Measurements from ENCODE around the gene PPP1R13B.

PPP1R13B gene

DNA sequence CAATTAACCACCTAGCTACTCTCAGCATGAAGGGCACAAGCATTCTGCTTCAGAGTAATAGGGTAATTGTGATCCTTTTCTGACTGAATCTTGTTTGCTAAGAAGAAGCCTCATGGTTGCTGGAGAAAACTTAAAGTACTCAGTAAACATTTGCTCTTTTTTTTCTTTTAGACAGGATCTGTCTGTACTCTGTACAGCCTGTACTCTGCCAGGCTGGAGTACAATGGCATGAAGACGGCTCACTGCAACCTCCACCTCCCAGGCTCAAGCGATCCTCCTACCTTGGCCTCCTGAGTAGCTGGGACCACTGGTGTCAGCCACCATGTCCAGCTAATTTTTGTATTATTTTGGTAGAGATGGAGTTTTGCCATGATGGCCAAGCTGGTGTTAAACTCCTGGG is 12.4 kb downstream of the PPP1R13B start:
- POLR2A ChIA-PET, result interaction anchor here (1.0 kb wide), 1 partner anchor 10 kb away, joined by 6 read pairs; no protein-coding TSS in a partner anchor
- Histone ChIP-seq H3K9me3 (ENCODE audit: control insufficient read depth, insufficient read depth, low read depth, low read length) (no peaks in the 10 kb centered on the region), H3K4me3 (ENCODE audit: low read depth, low read length) (no peak overlapping the region), H3K4me1 (ENCODE audit: control insufficient read depth, insufficient read depth, low read length) (no peaks in the 10 kb centered on the region), H3K36me3 (ENCODE audit: control insufficient read depth in 2 of 2, insufficient read depth in 1 of 2, low read length in 2 of 2) (no peaks in the 10 kb centered on the region; a peak in 1 of 3 replicates), H3K27ac (ENCODE audit: extremely low read depth, low read depth, low read length) (no peak overlapping the region)
- CTCF ChIA-PET, result interaction anchor here (0.6 to 1.9 kb wide), 2 partner anchors 11 to 66 kb away, joined by 3 to 5 read pairs; no protein-coding TSS in a partner anchor
- TF ChIP-seq ZIC2 (tag by site-specific recombination; IDR thresholded peaks at IDR 0.05), result no peak
- no peak for TF ChIP-seq GLIS2 (tag by site-specific recombination; IDR thresholded peaks at IDR 0.05)
- no peak for TF ChIP-seq ZNF292 (tag by site-specific recombination; IDR thresholded peaks at IDR 0.05; ENCODE audit: borderline replicate concordance, low read depth)
- TF ChIP-seq, protein P1, sequence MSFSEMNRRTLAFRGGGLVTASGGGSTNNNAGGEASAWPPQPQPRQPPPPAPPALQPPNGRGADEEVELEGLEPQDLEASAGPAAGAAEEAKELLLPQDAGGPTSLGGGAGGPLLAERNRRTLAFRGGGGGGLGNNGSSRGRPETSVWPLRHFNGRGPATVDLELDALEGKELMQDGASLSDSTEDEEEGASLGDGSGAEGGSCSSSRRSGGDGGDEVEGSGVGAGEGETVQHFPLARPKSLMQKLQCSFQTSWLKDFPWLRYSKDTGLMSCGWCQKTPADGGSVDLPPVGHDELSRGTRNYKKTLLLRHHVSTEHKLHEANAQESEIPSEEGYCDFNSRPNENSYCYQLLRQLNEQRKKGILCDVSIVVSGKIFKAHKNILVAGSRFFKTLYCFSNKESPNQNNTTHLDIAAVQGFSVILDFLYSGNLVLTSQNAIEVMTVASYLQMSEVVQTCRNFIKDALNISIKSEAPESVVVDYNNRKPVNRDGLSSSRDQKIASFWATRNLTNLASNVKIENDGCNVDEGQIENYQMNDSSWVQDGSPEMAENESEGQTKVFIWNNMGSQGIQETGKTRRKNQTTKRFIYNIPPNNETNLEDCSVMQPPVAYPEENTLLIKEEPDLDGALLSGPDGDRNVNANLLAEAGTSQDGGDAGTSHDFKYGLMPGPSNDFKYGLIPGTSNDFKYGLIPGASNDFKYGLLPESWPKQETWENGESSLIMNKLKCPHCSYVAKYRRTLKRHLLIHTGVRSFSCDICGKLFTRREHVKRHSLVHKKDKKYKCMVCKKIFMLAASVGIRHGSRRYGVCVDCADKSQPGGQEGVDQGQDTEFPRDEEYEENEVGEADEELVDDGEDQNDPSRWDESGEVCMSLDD (tag by site-specific recombination; IDR thresholded peaks at IDR 0.05), result no peak
- TF ChIP-seq, protein P2, sequence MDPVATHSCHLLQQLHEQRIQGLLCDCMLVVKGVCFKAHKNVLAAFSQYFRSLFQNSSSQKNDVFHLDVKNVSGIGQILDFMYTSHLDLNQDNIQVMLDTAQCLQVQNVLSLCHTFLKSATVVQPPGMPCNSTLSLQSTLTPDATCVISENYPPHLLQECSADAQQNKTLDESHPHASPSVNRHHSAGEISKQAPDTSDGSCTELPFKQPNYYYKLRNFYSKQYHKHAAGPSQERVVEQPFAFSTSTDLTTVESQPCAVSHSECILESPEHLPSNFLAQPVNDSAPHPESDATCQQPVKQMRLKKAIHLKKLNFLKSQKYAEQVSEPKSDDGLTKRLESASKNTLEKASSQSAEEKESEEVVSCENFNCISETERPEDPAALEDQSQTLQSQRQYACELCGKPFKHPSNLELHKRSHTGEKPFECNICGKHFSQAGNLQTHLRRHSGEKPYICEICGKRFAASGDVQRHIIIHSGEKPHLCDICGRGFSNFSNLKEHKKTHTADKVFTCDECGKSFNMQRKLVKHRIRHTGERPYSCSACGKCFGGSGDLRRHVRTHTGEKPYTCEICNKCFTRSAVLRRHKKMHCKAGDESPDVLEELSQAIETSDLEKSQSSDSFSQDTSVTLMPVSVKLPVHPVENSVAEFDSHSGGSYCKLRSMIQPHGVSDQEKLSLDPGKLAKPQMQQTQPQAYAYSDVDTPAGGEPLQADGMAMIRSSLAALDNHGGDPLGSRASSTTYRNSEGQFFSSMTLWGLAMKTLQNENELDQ (tag by site-specific recombination; IDR thresholded peaks at IDR 0.05; ENCODE audit: low read depth), result no peak

DNA sequence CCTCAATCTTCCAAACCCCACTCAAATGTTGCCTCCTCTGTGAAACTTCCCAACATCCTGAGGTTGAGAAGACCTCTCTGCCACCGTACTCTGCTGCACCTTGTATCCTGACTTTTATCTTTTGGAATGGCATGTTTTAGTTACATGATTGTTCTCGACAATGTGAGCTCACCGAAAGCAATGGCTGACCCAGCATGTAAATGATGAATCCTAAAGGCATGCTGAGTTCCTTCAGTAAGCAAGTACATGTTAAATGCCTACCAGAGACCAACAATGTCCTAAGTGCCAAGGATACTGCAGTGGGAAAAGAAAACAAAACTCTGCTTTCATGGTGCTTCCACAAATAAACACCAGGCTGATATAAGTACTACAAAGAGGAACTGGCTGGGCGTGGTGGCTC is 13.7 kb downstream of the PPP1R13B start:
- CTCF ChIA-PET, result interaction anchor here (0.6 to 1.9 kb wide), 3 partner anchors 17 to 245 kb away, joined by 3 to 5 read pairs (median 5); no protein-coding TSS in a partner anchor
- 0 out of 2 replicates have a peak, but pooled peaks have one; percentile 15 for TF ChIP-seq ZIC2 (tag by site-specific recombination; IDR thresholded peaks at IDR 0.05)
- TF ChIP-seq ZNF10 (tag by site-specific recombination; IDR thresholded peaks at IDR 0.05), result no peak
- H3K4me3 ChIP-seq (ENCODE audit: low read depth, low read length), result no peak overlapping the region
- H3K4me1 ChIP-seq (ENCODE audit: control insufficient read depth, insufficient read depth, low read length), result peaks cover 2% of the 10 kb centered on the region; the same call in 1 of the 2 replicates
- no peaks in the 10 kb centered on the region for H3K9me3 ChIP-seq (ENCODE audit: control insufficient read depth, insufficient read depth, low read depth, low read length)
- H3K27ac ChIP-seq (ENCODE audit: extremely low read depth, low read depth, low read length), result no peak overlapping the region
- POLR2A ChIA-PET, result interaction anchor here (0.9 kb wide), 1 partner anchor 13 kb away, joined by 3 read pairs; the partner anchor contains the start of gene PPP1R13B
- no peaks in the 10 kb centered on the region; a peak in 1 of 3 replicates for H3K36me3 ChIP-seq (ENCODE audit: control insufficient read depth in 2 of 2, insufficient read depth in 1 of 2, low read length in 2 of 2)

DNA sequence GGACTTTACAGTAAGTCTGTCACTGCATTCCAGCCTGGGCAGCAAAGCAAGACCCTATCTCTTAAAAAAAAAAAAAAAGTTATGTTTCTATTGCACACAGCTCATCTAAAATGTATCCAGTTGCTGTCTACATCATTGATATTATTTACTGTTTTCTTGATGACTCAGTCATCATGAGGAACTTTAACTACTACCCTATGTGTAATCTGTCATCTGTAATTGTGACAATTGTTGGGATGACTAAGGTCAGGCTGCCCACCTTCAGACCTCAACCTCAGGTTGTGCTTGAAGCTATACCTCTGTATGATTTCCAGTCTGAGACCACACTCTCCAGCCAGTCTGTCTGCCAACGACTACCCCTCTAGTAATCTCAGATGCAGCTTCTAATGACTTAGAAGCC is 15.3 kb downstream of the PPP1R13B start:
- no peak overlapping the region for H3K4me3 ChIP-seq (ENCODE audit: low read depth, low read length)
- POLR2A ChIA-PET, result no interaction called here
- CTCF ChIA-PET, result interaction anchor here (0.9 kb wide), 1 partner anchor 69 kb away, joined by 4 read pairs; no protein-coding TSS in a partner anchor
- H3K4me1 ChIP-seq (ENCODE audit: control insufficient read depth, insufficient read depth, low read length), result peaks cover 5% of the 10 kb centered on the region; the same call in 1 of the 2 replicates
- H3K36me3 ChIP-seq (ENCODE audit: control insufficient read depth in 2 of 2, insufficient read depth in 1 of 2, low read length in 2 of 2), result no peaks in the 10 kb centered on the region; a peak in 1 of 3 replicates
- H3K9me3 ChIP-seq (ENCODE audit: control insufficient read depth, insufficient read depth, low read depth, low read length), result no peaks in the 10 kb centered on the region
- no peak overlapping the region for H3K27ac ChIP-seq (ENCODE audit: extremely low read depth, low read depth, low read length)
- TF ChIP-seq ZNF248 (tag by site-specific recombination; IDR thresholded peaks at IDR 0.05) (no peak), ZXDB (tag by site-specific recombination; IDR thresholded peaks at IDR 0.05) (no peak), ZNF747 (tag by site-specific recombination; IDR thresholded peaks at IDR 0.05) (no peak), KLF9 (tag by site-specific recombination; IDR thresholded peaks at IDR 0.05; ENCODE audit: low read depth) (no peak), ZNF366 (tag by site-specific recombination; conservative IDR thresholded peaks at IDR 0.05) (peak; percentile 40; the same call in 1 of the 2 replicates), ZNF571 (tag by site-specific recombination; IDR thresholded peaks at IDR 0.05) (no peak), ZNF184 (tag by site-specific recombination; IDR thresholded peaks at IDR 0.05) (no peak), TCF7L2 (IDR thresholded peaks at IDR 0.05; ENCODE audit: borderline replicate concordance, low read depth, low read length) (no peak), OSR2 (tag by site-specific recombination; IDR thresholded peaks at IDR 0.05) (no peak), YY2 (tag by site-specific recombination; IDR thresholded peaks at IDR 0.05) (no peak), ZNF623 (tag by site-specific recombination; IDR thresholded peaks at IDR 0.05) (no peak)
- TF ChIP-seq, protein P3, sequence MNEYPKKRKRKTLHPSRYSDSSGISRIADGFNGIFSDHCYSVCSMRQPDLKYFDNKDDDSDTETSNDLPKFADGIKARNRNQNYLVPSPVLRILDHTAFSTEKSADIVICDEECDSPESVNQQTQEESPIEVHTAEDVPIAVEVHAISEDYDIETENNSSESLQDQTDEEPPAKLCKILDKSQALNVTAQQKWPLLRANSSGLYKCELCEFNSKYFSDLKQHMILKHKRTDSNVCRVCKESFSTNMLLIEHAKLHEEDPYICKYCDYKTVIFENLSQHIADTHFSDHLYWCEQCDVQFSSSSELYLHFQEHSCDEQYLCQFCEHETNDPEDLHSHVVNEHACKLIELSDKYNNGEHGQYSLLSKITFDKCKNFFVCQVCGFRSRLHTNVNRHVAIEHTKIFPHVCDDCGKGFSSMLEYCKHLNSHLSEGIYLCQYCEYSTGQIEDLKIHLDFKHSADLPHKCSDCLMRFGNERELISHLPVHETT (tag by site-specific recombination; IDR thresholded peaks at IDR 0.05), result no peak
- TF ChIP-seq, protein P4, sequence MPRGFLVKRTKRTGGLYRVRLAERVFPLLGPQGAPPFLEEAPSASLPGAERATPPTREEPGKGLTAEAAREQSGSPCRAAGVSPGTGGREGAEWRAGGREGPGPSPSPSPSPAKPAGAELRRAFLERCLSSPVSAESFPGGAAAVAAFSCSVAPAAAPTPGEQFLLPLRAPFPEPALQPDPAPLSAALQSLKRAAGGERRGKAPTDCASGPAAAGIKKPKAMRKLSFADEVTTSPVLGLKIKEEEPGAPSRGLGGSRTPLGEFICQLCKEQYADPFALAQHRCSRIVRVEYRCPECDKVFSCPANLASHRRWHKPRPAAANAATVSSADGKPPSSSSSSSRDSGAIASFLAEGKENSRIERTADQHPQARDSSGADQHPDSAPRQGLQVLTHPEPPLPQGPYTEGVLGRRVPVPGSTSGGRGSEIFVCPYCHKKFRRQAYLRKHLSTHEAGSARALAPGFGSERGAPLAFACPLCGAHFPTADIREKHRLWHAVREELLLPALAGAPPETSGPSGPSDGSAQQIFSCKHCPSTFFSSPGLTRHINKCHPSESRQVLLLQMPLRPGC (tag by site-specific recombination; IDR thresholded peaks at IDR 0.05), result no peak
- TF ChIP-seq, protein P5, sequence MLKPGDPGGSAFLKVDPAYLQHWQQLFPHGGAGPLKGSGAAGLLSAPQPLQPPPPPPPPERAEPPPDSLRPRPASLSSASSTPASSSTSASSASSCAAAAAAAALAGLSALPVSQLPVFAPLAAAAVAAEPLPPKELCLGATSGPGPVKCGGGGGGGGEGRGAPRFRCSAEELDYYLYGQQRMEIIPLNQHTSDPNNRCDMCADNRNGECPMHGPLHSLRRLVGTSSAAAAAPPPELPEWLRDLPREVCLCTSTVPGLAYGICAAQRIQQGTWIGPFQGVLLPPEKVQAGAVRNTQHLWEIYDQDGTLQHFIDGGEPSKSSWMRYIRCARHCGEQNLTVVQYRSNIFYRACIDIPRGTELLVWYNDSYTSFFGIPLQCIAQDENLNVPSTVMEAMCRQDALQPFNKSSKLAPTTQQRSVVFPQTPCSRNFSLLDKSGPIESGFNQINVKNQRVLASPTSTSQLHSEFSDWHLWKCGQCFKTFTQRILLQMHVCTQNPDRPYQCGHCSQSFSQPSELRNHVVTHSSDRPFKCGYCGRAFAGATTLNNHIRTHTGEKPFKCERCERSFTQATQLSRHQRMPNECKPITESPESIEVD (tag by site-specific recombination; IDR thresholded peaks at IDR 0.05), result 0 out of 2 replicates have a peak, but pooled peaks have one; percentile 8
- TF ChIP-seq, protein P6, sequence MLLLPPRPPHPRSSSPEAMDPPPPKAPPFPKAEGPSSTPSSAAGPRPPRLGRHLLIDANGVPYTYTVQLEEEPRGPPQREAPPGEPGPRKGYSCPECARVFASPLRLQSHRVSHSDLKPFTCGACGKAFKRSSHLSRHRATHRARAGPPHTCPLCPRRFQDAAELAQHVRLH (tag by site-specific recombination; IDR thresholded peaks at IDR 0.05), result no peak

Data from HEK293 (cell line).